Anterior cingulate cortex (tissue), 58 donors: ENCODE data around the gene STK33.

Experiments used
- DNase-seq, 58 donors: peaks; one replicate each; lab custom pipeline; 2025; lab: John Stamatoyannopoulos, UW

The STK33 gene

DNA sequence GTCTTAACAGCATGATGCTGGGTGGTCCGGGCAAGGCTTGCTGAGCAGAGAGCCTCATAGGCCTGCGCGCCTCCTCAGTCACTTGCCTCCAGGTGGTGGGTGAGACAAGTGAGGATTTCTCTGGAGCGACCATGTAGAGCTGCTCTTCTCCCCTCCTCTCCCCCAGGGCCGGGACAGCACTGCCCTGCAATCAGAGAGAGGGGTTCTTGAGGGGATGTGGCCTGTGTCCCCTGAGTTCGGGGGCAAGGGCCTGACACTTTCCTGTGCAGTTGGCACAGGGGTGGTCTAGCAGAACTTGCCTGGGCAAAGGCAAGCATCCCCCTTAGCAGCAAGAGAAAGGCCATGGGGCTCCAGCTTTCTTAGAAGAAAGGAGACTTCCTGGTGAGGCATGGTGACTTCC, 234.5 kb downstream of the STK33 start:
- no peak for DNase-seq

- no peak for DNase-seq
Measured at GRCh38 chr11:8357891-8358566, 236.0 kb downstream of the STK33 start.

DNA sequence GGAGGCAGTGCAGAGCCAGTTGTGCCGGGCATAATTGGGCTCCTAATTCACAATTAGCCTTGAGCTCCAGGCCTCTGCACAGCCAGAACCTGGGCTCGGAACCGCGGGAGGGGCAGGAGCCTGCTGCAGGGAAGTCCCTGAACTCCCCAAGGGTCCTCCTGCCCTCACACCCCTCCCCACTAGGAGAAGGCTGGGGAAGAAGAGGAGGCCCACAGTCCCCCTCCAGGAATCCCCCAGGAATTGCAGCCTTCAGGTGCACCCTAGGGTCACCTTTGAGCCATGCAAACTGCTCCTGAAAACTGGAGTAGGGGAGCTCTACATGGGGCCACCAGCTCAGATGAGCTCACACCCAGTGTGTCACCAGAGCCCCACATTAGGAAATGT, 236.5 kb downstream of the STK33 start:
- no peak for DNase-seq

GRCh38 chr11:8356721-8357504, 237.1 kb downstream of the STK33 start:
- peak in 48 of 58 donors; percentile 10 to 83 (median 36) for DNase-seq

- DNase-seq: no peak
Measured at GRCh38 chr11:8356216-8356615, 237.8 kb downstream of the STK33 start.

DNA sequence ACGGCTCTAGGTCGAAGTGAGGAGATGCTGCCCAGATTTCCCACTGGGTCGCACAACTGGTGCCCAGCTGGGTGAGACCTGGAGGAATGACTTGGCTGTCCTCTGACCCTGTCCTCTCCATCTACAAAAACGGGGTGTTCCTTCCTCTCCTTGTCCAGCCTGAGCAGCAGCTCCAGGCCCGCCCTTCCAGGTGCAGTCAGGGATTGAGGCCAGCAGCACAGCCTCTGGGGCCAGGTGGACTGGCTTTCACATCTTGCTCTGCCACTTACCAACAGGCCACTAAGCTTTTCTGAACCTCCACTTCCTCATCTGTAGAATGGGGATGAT, 238.6 kb downstream of the STK33 start:
- DNase-seq: no peak

GRCh38 chr11:8354622-8355415, 239.2 kb downstream of the STK33 start:
- peak in 45 of 58 donors; percentile 14 to 71 (median 46) for DNase-seq

DNA sequence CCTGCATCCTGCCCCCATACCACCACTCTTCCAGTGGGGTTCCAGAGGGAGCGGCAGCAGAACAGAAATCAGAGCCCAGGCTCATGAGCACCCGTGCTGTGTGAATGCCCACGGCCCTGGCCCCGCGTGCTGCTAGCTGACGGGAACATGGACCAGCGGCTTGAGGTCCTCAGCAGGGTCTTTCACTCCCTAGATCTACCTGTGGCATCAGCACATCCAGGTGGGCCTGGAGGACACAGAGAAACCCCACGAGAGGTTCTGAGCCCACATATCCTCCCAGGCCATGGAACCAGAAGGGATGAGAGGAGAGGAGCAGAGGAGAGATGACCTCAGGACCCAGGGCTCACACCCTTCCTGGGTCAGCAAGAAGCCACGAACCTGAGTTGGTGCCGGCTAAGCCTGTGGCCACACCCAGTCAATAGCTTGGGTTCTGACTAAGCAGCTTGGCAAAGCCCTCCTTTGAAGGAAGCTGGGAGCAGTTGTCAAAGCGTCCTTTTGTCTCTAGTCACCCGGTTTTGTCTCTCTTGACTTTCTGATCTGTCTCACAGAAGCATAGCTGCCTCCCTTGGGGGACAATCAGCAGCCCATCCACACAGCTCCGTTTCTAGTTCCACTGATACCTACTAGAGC, 241.0 kb downstream of the STK33 start:
- DNase-seq: no peak

DNA sequence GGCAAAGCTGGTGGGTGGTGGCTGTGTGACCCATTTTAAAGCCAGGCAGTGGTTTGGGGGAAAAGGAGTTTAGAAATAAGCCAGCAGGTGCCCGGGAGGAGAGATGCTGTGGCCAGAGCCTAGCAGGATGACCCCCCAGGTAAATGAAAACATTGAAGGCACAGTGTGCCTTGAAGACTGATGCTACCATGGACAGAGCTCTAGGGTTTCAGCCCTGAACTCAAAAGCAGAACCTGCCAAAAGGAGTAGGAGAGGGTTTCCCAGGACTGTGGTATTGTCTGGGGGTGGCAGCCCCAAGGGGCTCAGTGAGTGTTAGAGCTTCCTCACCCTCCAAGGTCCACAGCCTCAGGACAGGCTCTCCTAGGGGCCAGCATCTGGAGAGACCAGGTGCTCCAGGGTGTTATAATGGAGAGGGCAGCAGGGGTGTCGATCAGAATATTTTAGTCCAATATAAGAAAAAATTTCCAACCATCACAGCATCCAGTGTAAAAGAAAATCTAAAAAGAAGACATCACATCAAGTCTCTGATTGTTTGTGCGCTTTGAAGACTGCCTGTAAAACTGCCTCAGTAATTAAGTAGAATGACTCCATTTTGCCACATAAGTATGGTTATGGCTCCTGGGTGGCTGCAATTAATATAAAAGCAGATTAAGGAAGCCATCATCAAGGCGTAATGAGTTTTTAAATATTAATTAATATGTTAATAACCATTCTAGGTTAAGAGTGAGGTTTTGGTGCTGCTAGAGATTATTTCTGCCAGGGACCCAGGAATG, 241.7 kb downstream of the STK33 start:
- DNase-seq: no peak

DNA sequence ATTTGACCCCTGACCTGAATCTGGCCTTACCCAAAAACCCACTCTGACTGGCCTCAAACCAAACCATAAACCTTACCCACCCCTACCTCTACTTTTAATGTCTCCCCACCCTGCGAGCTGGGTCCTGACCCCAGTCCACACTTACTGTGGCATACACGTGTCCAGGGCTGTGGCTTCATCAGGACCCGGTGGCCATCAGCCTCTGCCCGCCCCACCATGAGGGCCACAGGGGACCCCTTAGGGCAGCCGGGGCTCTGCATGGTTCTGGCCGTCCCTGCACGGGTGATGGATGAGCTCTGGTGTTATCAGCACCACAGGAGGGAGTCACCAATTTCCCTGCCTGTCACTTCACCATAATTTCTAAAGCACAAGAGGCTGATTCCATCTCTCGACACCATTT, 242.8 kb downstream of the STK33 start:
- DNase-seq: no peak

DNA sequence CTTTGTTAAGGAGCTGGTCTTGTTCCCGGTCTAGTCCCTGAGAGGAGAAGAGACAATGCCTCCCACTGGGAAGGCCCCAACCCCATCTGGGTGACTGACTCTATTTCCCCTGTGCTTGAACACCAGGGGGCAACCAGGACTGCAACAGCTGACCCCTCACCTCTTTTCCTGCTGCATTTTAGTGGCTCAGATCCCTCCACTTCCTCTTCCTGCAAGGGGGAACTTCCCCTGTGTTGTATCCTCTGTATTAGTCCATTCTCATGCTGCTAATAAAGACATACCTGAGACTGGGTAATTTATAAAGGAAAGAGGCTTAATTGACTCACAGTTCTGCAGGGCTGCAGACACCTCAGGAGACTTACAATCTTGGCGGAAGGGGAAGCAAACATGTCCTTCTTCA, 246.1 kb downstream of the STK33 start:
- no peak for DNase-seq

DNA sequence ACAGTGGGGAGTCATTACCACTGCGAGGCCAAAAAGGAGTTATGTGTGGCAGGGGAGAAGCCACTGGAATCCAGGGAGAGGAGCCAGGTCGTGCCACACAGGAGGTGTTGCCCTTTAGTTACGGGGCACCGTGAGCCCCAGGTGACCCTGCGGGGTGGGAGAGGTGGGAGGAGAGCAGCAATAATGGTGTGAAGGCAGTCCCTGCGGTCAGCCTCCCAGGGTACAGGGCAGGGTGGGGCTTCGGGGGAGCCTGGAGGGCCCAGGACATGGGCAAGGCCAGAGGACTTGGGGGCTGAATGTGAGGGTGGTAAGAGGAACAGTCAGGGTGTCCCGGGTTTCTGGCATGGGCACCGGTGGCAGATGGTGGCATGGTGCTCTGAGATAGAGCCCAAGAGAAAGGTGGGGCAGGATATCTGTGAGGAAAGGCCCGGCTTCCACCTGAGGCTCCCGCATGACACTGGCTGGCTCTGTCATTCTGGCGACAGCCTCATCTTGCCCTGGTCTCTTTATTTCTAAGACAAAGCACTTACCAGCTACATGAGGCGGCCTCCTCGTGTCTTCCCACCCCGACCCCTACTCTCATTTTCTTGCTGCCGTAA, 247.8 kb downstream of the STK33 start:
- DNase-seq: no peak

DNA sequence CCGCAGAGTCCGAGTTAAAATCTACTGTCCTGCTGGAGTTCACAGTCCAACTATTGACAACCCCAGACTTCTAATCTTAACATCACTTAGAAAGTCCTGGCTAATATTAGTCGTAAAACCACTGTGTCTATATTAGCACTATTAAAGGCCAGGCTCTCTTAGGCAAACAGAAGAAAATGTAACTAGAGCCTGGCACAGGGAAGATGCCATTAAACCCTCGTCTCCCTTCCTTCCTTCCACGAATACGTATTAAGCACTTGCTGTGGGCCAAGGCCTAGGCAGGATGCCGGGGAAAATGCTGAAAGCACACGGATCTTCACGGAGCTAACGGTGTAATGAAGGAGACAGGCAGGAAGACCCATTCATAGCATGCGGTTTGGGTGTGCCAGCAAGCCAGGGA, 248.8 kb downstream of the STK33 start:
- DNase-seq: no peak

DNA sequence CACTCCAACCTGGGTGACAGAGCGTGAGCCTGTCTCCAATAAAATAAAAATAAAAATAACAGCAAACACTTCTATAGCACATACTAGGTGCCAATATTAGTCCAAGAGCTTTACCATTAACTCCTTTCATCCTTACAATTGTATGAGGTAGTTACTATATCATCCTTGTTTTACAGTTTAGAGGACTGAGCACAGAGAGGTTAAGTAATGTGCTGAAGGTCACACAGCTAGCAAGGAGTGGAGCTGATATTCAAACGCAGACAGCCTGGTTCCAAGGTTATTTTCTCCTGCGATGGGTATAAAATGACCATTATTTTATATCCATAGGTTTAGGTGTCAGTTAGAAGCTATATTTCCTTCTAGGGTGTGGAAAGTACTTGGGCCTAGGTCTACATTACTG, 249.7 kb downstream of the STK33 start:
- DNase-seq: no peak

- DNase-seq: no peak
Measured at GRCh38 chr11:8342821-8343681, 251.0 kb downstream of the STK33 start.

DNA sequence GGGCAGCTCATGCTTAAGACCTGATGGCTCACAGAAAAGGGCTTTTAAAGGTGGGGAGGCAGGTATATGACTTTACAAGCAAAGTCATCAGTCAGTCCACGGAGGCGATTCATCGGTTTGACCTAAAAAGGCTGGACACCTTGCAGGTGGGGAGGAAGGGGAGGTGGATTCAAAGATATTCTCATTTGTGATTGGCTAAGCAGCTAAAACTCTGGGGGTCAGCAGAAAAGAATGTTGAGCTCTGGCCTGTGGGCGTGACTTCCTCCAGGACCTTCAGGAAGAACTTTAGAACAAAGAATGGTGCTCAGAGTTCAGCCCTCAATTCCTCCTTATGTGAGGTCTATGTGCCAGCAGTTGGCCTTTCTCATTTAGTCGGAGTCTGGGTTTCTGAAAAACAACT, 252.0 kb downstream of the STK33 start:
- DNase-seq: no peak
